Hippocampal formation (tissue), 2 donors: ENCODE results near the gene FHDC1.

Experiments
- DNase-seq, 2 donors: peaks; one replicate each; lab custom pipeline; 2025; lab: John Stamatoyannopoulos, UW

Gene FHDC1

GRCh38 chr4:152981278-152981677 lies 45.2 kb downstream of the FHDC1 start:
- no peak for DNase-seq

- DNase-seq, result no peak
These were observed 45.7 kb downstream of the FHDC1 start for GRCh38 chr4:152981842-152982241.

- DNase-seq, result no peak
These were observed 47.1 kb downstream of the FHDC1 start for GRCh38 chr4:152983221-152983620.

GRCh38 chr4:152983774-152984411 lies 47.8 kb downstream of the FHDC1 start:
- DNase-seq, result no peak

GRCh38 chr4:152988721-152989553 lies 52.8 kb downstream of the FHDC1 start:
- no peak for DNase-seq

- DNase-seq, result no peak
These were observed 53.4 kb downstream of the FHDC1 start for GRCh38 chr4:152989554-152989970.

- no peak for DNase-seq
These were observed 54.5 kb downstream of the FHDC1 start for GRCh38 chr4:152990471-152991131.

- DNase-seq, result no peak
These were observed 55.3 kb downstream of the FHDC1 start for GRCh38 chr4:152991398-152991797.

GRCh38 chr4:152992027-152992426 lies 55.9 kb downstream of the FHDC1 start:
- no peak for DNase-seq

- no peak for DNase-seq
These were observed 56.3 kb downstream of the FHDC1 start for GRCh38 chr4:152992466-152992865.

GRCh38 chr4:152994038-152994437 lies 57.9 kb downstream of the FHDC1 start:
- DNase-seq, result no peak

- DNase-seq, result no peak
These were observed 60.0 kb downstream of the FHDC1 start for GRCh38 chr4:152996111-152996571.

- no peak for DNase-seq
These were observed 60.5 kb downstream of the FHDC1 start for GRCh38 chr4:152996672-152997071.

GRCh38 chr4:152997288-152997687 lies 61.2 kb downstream of the FHDC1 start:
- DNase-seq, result no peak

- no peak for DNase-seq
These were observed 61.8 kb downstream of the FHDC1 start for GRCh38 chr4:152997771-152998487.

GRCh38 chr4:152998861-152999260 lies 62.7 kb downstream of the FHDC1 start:
- DNase-seq, result no peak

GRCh38 chr4:152999346-153000075 lies 63.4 kb downstream of the FHDC1 start:
- no peak for DNase-seq

- no peak for DNase-seq
These were observed 63.9 kb downstream of the FHDC1 start for GRCh38 chr4:153000076-153000420.

- no peak for DNase-seq
These were observed 65.5 kb downstream of the FHDC1 start for GRCh38 chr4:153001626-153002025.

GRCh38 chr4:153002110-153002509 lies 66.0 kb downstream of the FHDC1 start:
- DNase-seq, result no peak

GRCh38 chr4:153004081-153004850 lies 68.1 kb downstream of the FHDC1 start:
- no peak for DNase-seq
